Esophagus muscularis mucosa (tissue), 3 donors: ENCODE measurements around the gene GPC6.

ENCODE experiments used
- CTCF ChIP-seq, 3 experiments: fragments of 200-600 bp in 2 of 3; fragments of 450-650 bp in 1 of 3; sonication (generic) in 2 of 3; IDR thresholded peaks; one replicate each; pipeline ENCODE4 v1.5.1; 2017 to 2019; ENCODE audit warnings: antibody characterized with exemption in 3 of 3, mild to moderate bottlenecking in 2 of 3, moderate library complexity in 1 of 3
- POLR2A ChIP-seq: fragments of 450-650 bp; IDR thresholded peaks from one replicate; pipeline ENCODE4 v1.6.1; 2017; ENCODE audit warnings: antibody characterized with exemption, moderate library complexity, mild to moderate bottlenecking, low read depth

- TF ChIP-seq POLR2A: no peak
- no peak for TF ChIP-seq CTCF (IDR thresholded peaks at IDR 0.05)
These were observed 1085.3 kb downstream of the GPC6 start for GRCh38 chr13:94311893-94312292.
